Lung (tissue), 12 donors: Measurements from ENCODE around the gene CAPN5. TPM values are rescaled to one million over a fixed set of nuclear protein-coding genes. Genes with fewer than 3 reads are reported as not detected.

Source experiments
- ATAC-seq: fragments of 200-7000 bp; cut with Tn5 transposase; one replicate; pipeline ENCODE4 v1.9.1; 2020; ENCODE audit warnings: moderate number of reproducible peaks; ENCODE audit not compliant: insufficient read depth, low FRiP score
- DNase-seq, 3 donors: peaks; one replicate each; pipeline ENCODE4 v3.0.0-alpha.2; 2013 to 2017
- H3K27ac ChIP-seq, 2 donors: one replicate each; pipeline ENCODE4 v1.5.1; 2013; ENCODE audit warnings: mild to moderate bottlenecking in 2 of 2, moderate library complexity in 2 of 2, control low read depth in 1 of 2, inconsistent platforms in 1 of 2, low read depth in 1 of 2, low read length in 1 of 2
- H3K27me3 ChIP-seq, 3 donors: one replicate each; pipeline ENCODE4 v1.5.1; 2013; ENCODE audit warnings: low read length in 2 of 3; ENCODE audit not compliant: control insufficient read depth in 3 of 3, insufficient read depth in 3 of 3
- H3K36me3 ChIP-seq, 4 donors: one replicate each; pipeline ENCODE4 v1.5.1; 2013; ENCODE audit warnings: low read length in 4 of 4, mild to moderate bottlenecking in 1 of 4, moderate library complexity in 1 of 4; ENCODE audit not compliant: control insufficient read depth in 4 of 4, insufficient read depth in 4 of 4
- H3K4me1 ChIP-seq, 5 donors: one replicate each; pipeline ENCODE4 v1.5.1; 2013; ENCODE audit warnings: low read length in 5 of 5, mild to moderate bottlenecking in 2 of 5, moderate library complexity in 1 of 5; ENCODE audit not compliant: control insufficient read depth in 5 of 5, insufficient read depth in 5 of 5
- H3K4me3 ChIP-seq: one replicate; pipeline ENCODE4 v1.5.1; 2013; ENCODE audit warnings: mild to moderate bottlenecking, control low read depth, moderate library complexity
- H3K9ac ChIP-seq, 2 donors: one replicate each; pipeline ENCODE4 v1.5.1; 2013; ENCODE audit warnings: low read length in 2 of 2, control low read depth in 1 of 2; ENCODE audit not compliant: insufficient read depth in 1 of 2
- H3K9me3 ChIP-seq, 4 donors: one replicate each; pipeline ENCODE4 v1.5.1; 2013; ENCODE audit warnings: low read length in 3 of 4, mild to moderate bottlenecking in 1 of 4, moderate library complexity in 1 of 4; ENCODE audit not compliant: control insufficient read depth in 4 of 4, insufficient read depth in 3 of 4
- WGBS, 2 donors: extraction: QIAGEN DNeasy Blood & Tissue Kit; methylation state at CpG; one replicate each; pipeline ENCODE4 v1.1.7; 2013; 5-methylcytosine and 5-hydroxymethylcytosine counted together
- polyA plus RNA-seq, 2 donors: library from polyadenylated mRNA; stranded (reverse); fragments of 200-250 nt; gene quantifications; one replicate each; pipeline ENCODE4 v1.2.1, GENCODE V29; 2013
- total RNA-seq, 2 donors: library from RNA; depleted of rRNA in 1 of 2; stranded (reverse); fragments of >200 nt in 1 of 2; gene quantifications; one replicate each; pipeline ENCODE4 v1.2.1, GENCODE V29; 2014 to 2021
- TF ChIP-seq, protein P1 (sequence below): IDR thresholded peaks from 2 replicates; pipeline ENCODE4 v1.5.1; 2012; ENCODE audit warnings: mild to moderate bottlenecking; ENCODE audit errors: control extremely low read depth, extremely low read depth
- donor health status: control.
- donor health status: control.
- donor health status: Bipolar disorder and iron deficiency.
- donor health status: healthy.
- donor health status: DM: yes; HTN: yes; CAD: no.

The CAPN5 gene
- total and polyA plus RNA-seq, 4 donors, result 3.0 to 16.1 (median 9.4) TPM

GRCh38 chr11:77107950-77108349 lies 41.2 kb downstream of the CAPN5 start:
- DNase-seq (peak; percentile 56 to 62 (median 61)), ATAC-seq (no peak)
- WGBS, 2 donors, result 50 to 57% methylated on average over 3 of the region's 3 CpGs
- Histone ChIP-seq H3K36me3 (peaks cover 0 to 1% (median under 1%) of the 10 kb centered on the region in 4 donors), H3K9me3 (no peaks in the 10 kb centered on the region), H3K27me3 (no peaks in the 10 kb centered on the region), H3K9ac (no peak overlapping the region), H3K4me3 (no peak overlapping the region), H3K4me1 (peaks cover 0 to 16% (median 6%) of the 10 kb centered on the region in 5 donors), H3K27ac (no peak overlapping the region)
- TF ChIP-seq, protein P1, sequence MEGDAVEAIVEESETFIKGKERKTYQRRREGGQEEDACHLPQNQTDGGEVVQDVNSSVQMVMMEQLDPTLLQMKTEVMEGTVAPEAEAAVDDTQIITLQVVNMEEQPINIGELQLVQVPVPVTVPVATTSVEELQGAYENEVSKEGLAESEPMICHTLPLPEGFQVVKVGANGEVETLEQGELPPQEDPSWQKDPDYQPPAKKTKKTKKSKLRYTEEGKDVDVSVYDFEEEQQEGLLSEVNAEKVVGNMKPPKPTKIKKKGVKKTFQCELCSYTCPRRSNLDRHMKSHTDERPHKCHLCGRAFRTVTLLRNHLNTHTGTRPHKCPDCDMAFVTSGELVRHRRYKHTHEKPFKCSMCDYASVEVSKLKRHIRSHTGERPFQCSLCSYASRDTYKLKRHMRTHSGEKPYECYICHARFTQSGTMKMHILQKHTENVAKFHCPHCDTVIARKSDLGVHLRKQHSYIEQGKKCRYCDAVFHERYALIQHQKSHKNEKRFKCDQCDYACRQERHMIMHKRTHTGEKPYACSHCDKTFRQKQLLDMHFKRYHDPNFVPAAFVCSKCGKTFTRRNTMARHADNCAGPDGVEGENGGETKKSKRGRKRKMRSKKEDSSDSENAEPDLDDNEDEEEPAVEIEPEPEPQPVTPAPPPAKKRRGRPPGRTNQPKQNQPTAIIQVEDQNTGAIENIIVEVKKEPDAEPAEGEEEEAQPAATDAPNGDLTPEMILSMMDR, result no peak

GRCh38 chr11:77108436-77108835 lies 41.7 kb downstream of the CAPN5 start:
- H3K9me3 ChIP-seq, result no peaks in the 10 kb centered on the region
- no peak overlapping the region for H3K27ac ChIP-seq
- H3K9ac ChIP-seq, result no peak overlapping the region
- peaks cover 0 to 16% (median 6%) of the 10 kb centered on the region in 5 donors for H3K4me1 ChIP-seq
- TF ChIP-seq, protein P1, result no peak
- 90 to 91% methylated on average over 9 of the region's 9 CpGs for WGBS, 2 donors
- no peaks in the 10 kb centered on the region for H3K27me3 ChIP-seq
- H3K4me3 ChIP-seq, result no peak overlapping the region
- ATAC-seq (no peak), DNase-seq (no peak)
- no peaks in the 10 kb centered on the region for H3K36me3 ChIP-seq

GRCh38 chr11:77109236-77110019 lies 42.7 kb downstream of the CAPN5 start:
- no peak for ATAC-seq
- peak in 2 of 3 donors; percentile 31 to 43 for DNase-seq
- H3K36me3 ChIP-seq, result peaks cover 0 to 3% (median 0%) of the 10 kb centered on the region in 4 donors
- no peaks in the 10 kb centered on the region for H3K9me3 ChIP-seq
- H3K27me3 ChIP-seq, result no peaks in the 10 kb centered on the region
- H3K4me3 ChIP-seq, result no peak overlapping the region
- peaks cover 0 to 16% (median 6%) of the 10 kb centered on the region in 5 donors for H3K4me1 ChIP-seq
- WGBS, 2 donors, result 79% methylated on average over 11 of the region's 11 CpGs
- no peak overlapping the region for H3K9ac ChIP-seq
- TF ChIP-seq, protein P1, result no peak
- no peak overlapping the region for H3K27ac ChIP-seq
